Measurements from ENCODE around the gene MDN1. TPM values are rescaled to one million over a fixed set of nuclear protein-coding genes. Genes with fewer than 3 reads are reported as not detected.
"Not testable (repeated sequence)": the region's sequence is repeated elsewhere in the genome, so short reads cannot be mapped to it uniquely, and the experiment has no call there.

The MDN1 gene
- total RNA-seq, 1 experiment from 2014 or later, result 53.6 TPM

DNA sequence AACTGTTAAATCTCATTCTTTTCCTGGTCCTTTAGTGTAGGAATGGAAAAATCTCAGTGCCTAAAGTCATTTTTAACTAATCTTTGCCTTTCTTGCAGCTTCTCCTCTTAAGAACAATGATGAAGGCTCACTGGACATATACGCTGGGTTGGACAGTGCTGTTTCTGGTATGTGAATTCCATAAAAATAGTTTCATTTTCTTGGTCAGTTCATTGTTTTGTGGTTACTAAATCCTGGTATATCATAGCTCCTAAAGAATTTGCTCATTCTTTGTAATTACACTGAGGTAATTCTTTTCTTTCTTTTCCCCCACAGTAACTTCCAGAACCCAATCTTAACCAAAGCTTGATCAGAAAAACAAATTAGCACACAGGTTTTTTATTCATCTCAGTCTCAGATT is 33.5 kb upstream of the MDN1 start:
- ATAC-seq, result no peak
- ChIA-PET CTCF (no interaction called here), RAD21 (ENCODE audit: low non-redundant PET in 1 of 2, low total read pairs in 2 of 2, uncharacterized antibody in 2 of 2, unreplicated experiment in 2 of 2) (no interaction called here), POLR2A (no interaction called here)
- Histone ChIP-seq H2AFZ (ENCODE audit: low read depth, low read length, poor library complexity, severe bottlenecking) (no peak overlapping the region), H3K4me3 (replicated peaks in 1 of 2; ENCODE audit: low read depth in 1 of 2, low read length in 2 of 2) (no peak overlapping the region), H3K4me1 (ENCODE audit: control insufficient read depth in 1 of 2, insufficient read depth in 2 of 2, low read length in 2 of 2) (no peaks in the 10 kb centered on the region), H3K79me2 (ENCODE audit: insufficient read depth, low read length) (peaks cover 34% of the 10 kb centered on the region), H3K9me3 (ENCODE audit: control insufficient read depth in 1 of 2, insufficient read depth in 1 of 2, low read depth in 1 of 2, low read length in 2 of 2) (no peaks in the 10 kb centered on the region), H4K20me1 (ENCODE audit: insufficient read depth) (no peaks in the 10 kb centered on the region), H3K27ac (ENCODE audit: low read depth, low read length) (no peak overlapping the region), H3K36me3 (ENCODE audit: control insufficient read depth in 1 of 2, insufficient read depth in 2 of 2, low read length in 2 of 2) (peaks cover 25 to 26% of the 10 kb centered on the region in 2 experiments; a peak in 3 of 4 replicates), H3K4me2 (ENCODE audit: low read length) (no peak overlapping the region), H3K27me3 (ENCODE audit: insufficient read depth, low read length) (no peaks in the 10 kb centered on the region), H3K9me2 (ENCODE audit: insufficient read depth) (no peaks in the 10 kb centered on the region), H3K9ac (ENCODE audit: low read length) (no peak overlapping the region)
- BruUV-seq (replicated peaks), result no TSS peak
- TF ChIP-seq ZFX (IDR thresholded peaks at IDR 0.05) (no peak), RAD21 (IDR thresholded peaks at IDR 0.05; ENCODE audit: low read depth) (no peak), CEBPB (IDR thresholded peaks at IDR 0.05; ENCODE audit: low read depth) (no peak), SP1 (IDR thresholded peaks at IDR 0.05; ENCODE audit: low read depth) (no peak), FOSL1 (IDR thresholded peaks at IDR 0.05; ENCODE audit: low read depth) (no peak), SRF (IDR thresholded peaks at IDR 0.05; ENCODE audit: low read depth) (no peak), YY1 (IDR thresholded peaks at IDR 0.05; ENCODE audit: extremely low read depth, insufficient replicate concordance, low read depth, low read length) (no peak)
- TF ChIP-seq, protein P1, sequence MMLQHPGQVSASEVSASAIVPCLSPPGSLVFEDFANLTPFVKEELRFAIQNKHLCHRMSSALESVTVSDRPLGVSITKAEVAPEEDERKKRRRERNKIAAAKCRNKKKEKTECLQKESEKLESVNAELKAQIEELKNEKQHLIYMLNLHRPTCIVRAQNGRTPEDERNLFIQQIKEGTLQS (IDR thresholded peaks at IDR 0.05), result no peak
- DNase-seq (ENCODE audit: low read depth, low spot score), result no peak
- intact Hi-C loops (cut with micrococcal nuclease), result no loop called here

- RAD21 ChIA-PET (ENCODE audit: low non-redundant PET in 1 of 2, low total read pairs in 2 of 2, uncharacterized antibody in 2 of 2, unreplicated experiment in 2 of 2), result not testable (repeated sequence)
Observed at GRCh38 chr6:89847513-89847912, 27.9 kb upstream of the MDN1 start.

More at GRCh38 chr6:89847513-89847912, 27.9 kb upstream of the MDN1 start:
- Histone ChIP-seq H3K79me2 (ENCODE audit: insufficient read depth, low read length) (peaks cover 86% of the 10 kb centered on the region), H3K36me3 (ENCODE audit: control insufficient read depth in 1 of 2, insufficient read depth in 2 of 2, low read length in 2 of 2) (peaks cover 6 to 11% of the 10 kb centered on the region in 2 experiments; a peak in 3 of 4 replicates)
- H3K9me3 ChIP-seq (ENCODE audit: control insufficient read depth in 1 of 2, insufficient read depth in 1 of 2, low read depth in 1 of 2, low read length in 2 of 2); H3K4me3 ChIP-seq (replicated peaks in 1 of 2; ENCODE audit: low read depth in 1 of 2, low read length in 2 of 2); H4K20me1 ChIP-seq (ENCODE audit: insufficient read depth); POLR2A ChIA-PET; CTCF ChIA-PET; H3K27me3 ChIP-seq (ENCODE audit: insufficient read depth, low read length); H3K9me2 ChIP-seq (ENCODE audit: insufficient read depth); H3K4me1 ChIP-seq (ENCODE audit: control insufficient read depth in 1 of 2, insufficient read depth in 2 of 2, low read length in 2 of 2); H3K27ac ChIP-seq (ENCODE audit: low read depth, low read length); H3K9ac ChIP-seq (ENCODE audit: low read length); DNase-seq (ENCODE audit: low read depth, low spot score); BruUV-seq (replicated peaks); H2AFZ ChIP-seq (ENCODE audit: low read depth, low read length, poor library complexity, severe bottlenecking); intact Hi-C loops (cut with micrococcal nuclease); ATAC-seq; H3K4me2 ChIP-seq (ENCODE audit: low read length): not testable (repeated sequence)
